ENCODE measurements around the gene PTPN7. TPM values are rescaled to one million over a fixed set of nuclear protein-coding genes. Genes with fewer than 3 reads are reported as not detected.
A peak's percentile ranks its signal among the peaks of the same experiment; 100 is the strongest.
"Not testable (repeated sequence)": the region's sequence is repeated elsewhere in the genome, so short reads cannot be mapped to it uniquely, and the experiment has no call there.

PTPN7 gene
- total RNA-seq, 1 donor from 2014 or later, result 0.52 TPM

GRCh38 chr1:202151045-202151444 lies 9.4 kb downstream of the PTPN7 start:
- Histone ChIP-seq H3K4me3 (ENCODE audit: low read length in 3 of 3) (no peak overlapping the region), H3K9me3 (ENCODE audit: control insufficient read depth in 3 of 3, low read length in 3 of 3) (no peaks in the 10 kb centered on the region), H3K9ac (ENCODE audit: low read depth in 1 of 3, low read length in 3 of 3) (peak overlapping the region in 1 of 3 donors; percentile 25), H3K27ac (ENCODE audit: low read depth, low read length) (no peak overlapping the region), H3K27me3 (ENCODE audit: control insufficient read depth in 3 of 3, insufficient read depth in 3 of 3, low read length in 3 of 3) (peaks cover 0 to 4% (median 0%) of the 10 kb centered on the region in 3 donors), H3K36me3 (ENCODE audit: control insufficient read depth in 3 of 3, insufficient read depth in 3 of 3, low read length in 3 of 3) (no peaks in the 10 kb centered on the region), H3K4me1 (ENCODE audit: control insufficient read depth in 3 of 3, insufficient read depth in 3 of 3, low read length in 3 of 3) (peaks cover 4 to 14% (median 7%) of the 10 kb centered on the region in 3 donors)

GRCh38 chr1:202150602-202151001 lies 9.8 kb downstream of the PTPN7 start:
- no peak overlapping the region for H3K4me3 ChIP-seq (ENCODE audit: low read length in 3 of 3)
- H3K9me3 ChIP-seq (ENCODE audit: control insufficient read depth in 3 of 3, low read length in 3 of 3), result no peaks in the 10 kb centered on the region
- no peak overlapping the region for H3K9ac ChIP-seq (ENCODE audit: low read depth in 1 of 3, low read length in 3 of 3)
- peaks cover 0 to 4% (median 0%) of the 10 kb centered on the region in 3 donors for H3K27me3 ChIP-seq (ENCODE audit: control insufficient read depth in 3 of 3, insufficient read depth in 3 of 3, low read length in 3 of 3)
- H3K27ac ChIP-seq (ENCODE audit: low read depth, low read length), result no peak overlapping the region
- H3K4me1 ChIP-seq (ENCODE audit: control insufficient read depth in 3 of 3, insufficient read depth in 3 of 3, low read length in 3 of 3), result peaks cover 4 to 14% (median 7%) of the 10 kb centered on the region in 3 donors
- H3K36me3 ChIP-seq (ENCODE audit: control insufficient read depth in 3 of 3, insufficient read depth in 3 of 3, low read length in 3 of 3), result no peaks in the 10 kb centered on the region

- Histone ChIP-seq H3K36me3 (ENCODE audit: control insufficient read depth in 3 of 3, insufficient read depth in 3 of 3, low read length in 3 of 3) (no peaks in the 10 kb centered on the region), H3K4me3 (ENCODE audit: low read length in 3 of 3) (no peak overlapping the region), H3K9me3 (ENCODE audit: control insufficient read depth in 3 of 3, low read length in 3 of 3) (no peaks in the 10 kb centered on the region), H3K9ac (ENCODE audit: low read depth in 1 of 3, low read length in 3 of 3) (no peak overlapping the region), H3K4me1 (ENCODE audit: control insufficient read depth in 3 of 3, insufficient read depth in 3 of 3, low read length in 3 of 3) (peaks cover 7 to 14% (median 11%) of the 10 kb centered on the region in 3 donors), H3K27ac (ENCODE audit: low read depth, low read length) (no peak overlapping the region), H3K27me3 (ENCODE audit: control insufficient read depth in 3 of 3, insufficient read depth in 3 of 3, low read length in 3 of 3) (peaks cover 0 to 4% (median 0%) of the 10 kb centered on the region in 3 donors)
Observed at GRCh38 chr1:202150187-202150586, 10.2 kb downstream of the PTPN7 start.

- no peak overlapping the region for H3K9ac ChIP-seq (ENCODE audit: low read depth in 1 of 3, low read length in 3 of 3)
- H3K36me3 ChIP-seq (ENCODE audit: control insufficient read depth in 3 of 3, insufficient read depth in 3 of 3, low read length in 3 of 3), result no peaks in the 10 kb centered on the region
- H3K27ac ChIP-seq (ENCODE audit: low read depth, low read length), result no peak overlapping the region
- no peaks in the 10 kb centered on the region for H3K9me3 ChIP-seq (ENCODE audit: control insufficient read depth in 3 of 3, low read length in 3 of 3)
- H3K4me1 ChIP-seq (ENCODE audit: control insufficient read depth in 3 of 3, insufficient read depth in 3 of 3, low read length in 3 of 3), result peaks cover 6 to 12% (median 10%) of the 10 kb centered on the region in 3 donors
- H3K27me3 ChIP-seq (ENCODE audit: control insufficient read depth in 3 of 3, insufficient read depth in 3 of 3, low read length in 3 of 3), result peaks cover 0 to 4% (median 0%) of the 10 kb centered on the region in 3 donors
- H3K4me3 ChIP-seq (ENCODE audit: low read length in 3 of 3), result no peak overlapping the region
Observed at GRCh38 chr1:202149566-202149965, 10.8 kb downstream of the PTPN7 start.

- H3K4me1 ChIP-seq (ENCODE audit: control insufficient read depth in 3 of 3, insufficient read depth in 3 of 3, low read length in 3 of 3), result peaks cover 9 to 12% (median 12%) of the 10 kb centered on the region in 3 donors
Observed at GRCh38 chr1:202148391-202148790, 12.0 kb downstream of the PTPN7 start.

GRCh38 chr1:202146993-202147392 lies 13.4 kb downstream of the PTPN7 start:
- H3K9me3 ChIP-seq (ENCODE audit: control insufficient read depth in 3 of 3, low read length in 3 of 3), result no peaks in the 10 kb centered on the region
- H3K4me3 ChIP-seq (ENCODE audit: low read length in 3 of 3), result no peak overlapping the region
- H3K27me3 ChIP-seq (ENCODE audit: control insufficient read depth in 3 of 3, insufficient read depth in 3 of 3, low read length in 3 of 3), result no peaks in the 10 kb centered on the region
- peaks cover 20 to 21% (median 21%) of the 10 kb centered on the region in 3 donors for H3K4me1 ChIP-seq (ENCODE audit: control insufficient read depth in 3 of 3, insufficient read depth in 3 of 3, low read length in 3 of 3)
- H3K36me3 ChIP-seq (ENCODE audit: control insufficient read depth in 3 of 3, insufficient read depth in 3 of 3, low read length in 3 of 3), result peaks cover 0 to 3% (median 0%) of the 10 kb centered on the region in 3 donors
- H3K9ac ChIP-seq (ENCODE audit: low read depth in 1 of 3, low read length in 3 of 3), result no peak overlapping the region
- no peak overlapping the region for H3K27ac ChIP-seq (ENCODE audit: low read depth, low read length)

More at GRCh38 chr1:202148391-202148790, 12.0 kb downstream of the PTPN7 start:
- Histone ChIP-seq H3K4me3 (ENCODE audit: low read length in 3 of 3) (no peak overlapping the region), H3K27me3 (ENCODE audit: control insufficient read depth in 3 of 3, insufficient read depth in 3 of 3, low read length in 3 of 3) (peaks cover 0 to under 1% (median 0%) of the 10 kb centered on the region in 3 donors), H3K9ac (ENCODE audit: low read depth in 1 of 3, low read length in 3 of 3) (no peak overlapping the region), H3K9me3 (ENCODE audit: control insufficient read depth in 3 of 3, low read length in 3 of 3) (no peaks in the 10 kb centered on the region), H3K36me3 (ENCODE audit: control insufficient read depth in 3 of 3, insufficient read depth in 3 of 3, low read length in 3 of 3) (no peaks in the 10 kb centered on the region), H3K27ac (ENCODE audit: low read depth, low read length) (no peak overlapping the region)

GRCh38 chr1:202146279-202146678 lies 14.1 kb downstream of the PTPN7 start:
- Histone ChIP-seq H3K9ac (ENCODE audit: low read depth in 1 of 3, low read length in 3 of 3) (no peak overlapping the region), H3K4me3 (ENCODE audit: low read length in 3 of 3) (no peak overlapping the region), H3K27ac (ENCODE audit: low read depth, low read length) (no peak overlapping the region), H3K9me3 (ENCODE audit: control insufficient read depth in 3 of 3, low read length in 3 of 3) (no peaks in the 10 kb centered on the region), H3K4me1 (ENCODE audit: control insufficient read depth in 3 of 3, insufficient read depth in 3 of 3, low read length in 3 of 3) (peaks cover 20 to 21% (median 21%) of the 10 kb centered on the region in 3 donors), H3K27me3 (ENCODE audit: control insufficient read depth in 3 of 3, insufficient read depth in 3 of 3, low read length in 3 of 3) (no peaks in the 10 kb centered on the region), H3K36me3 (ENCODE audit: control insufficient read depth in 3 of 3, insufficient read depth in 3 of 3, low read length in 3 of 3) (peaks cover 0 to 3% (median 0%) of the 10 kb centered on the region in 3 donors)

- H3K4me1 ChIP-seq (ENCODE audit: control insufficient read depth in 3 of 3, insufficient read depth in 3 of 3, low read length in 3 of 3), result peaks cover 23 to 25% (median 24%) of the 10 kb centered on the region in 3 donors
- H3K9ac ChIP-seq (ENCODE audit: low read depth in 1 of 3, low read length in 3 of 3), result peak overlapping the region in 2 of 3 donors; percentile 76 to 93
- H3K27ac ChIP-seq (ENCODE audit: low read depth, low read length); H3K9me3 ChIP-seq (ENCODE audit: control insufficient read depth in 3 of 3, low read length in 3 of 3); H3K27me3 ChIP-seq (ENCODE audit: control insufficient read depth in 3 of 3, insufficient read depth in 3 of 3, low read length in 3 of 3); H3K36me3 ChIP-seq (ENCODE audit: control insufficient read depth in 3 of 3, insufficient read depth in 3 of 3, low read length in 3 of 3): not testable (repeated sequence)
- H3K4me3 ChIP-seq (ENCODE audit: low read length in 3 of 3), result peak overlapping the region in 1 of 3 donors; percentile 78
Observed at GRCh38 chr1:202145744-202146140, 14.7 kb downstream of the PTPN7 start.

- Histone ChIP-seq H3K27me3 (ENCODE audit: control insufficient read depth in 3 of 3, insufficient read depth in 3 of 3, low read length in 3 of 3) (no peaks in the 10 kb centered on the region), H3K36me3 (ENCODE audit: control insufficient read depth in 3 of 3, insufficient read depth in 3 of 3, low read length in 3 of 3) (peaks cover 0 to 5% (median 0%) of the 10 kb centered on the region in 3 donors), H3K27ac (ENCODE audit: low read depth, low read length) (peak overlapping the region; percentile 86)
Observed at GRCh38 chr1:202145068-202145743, 15.2 kb downstream of the PTPN7 start.

GRCh38 chr1:202144402-202145067 lies 15.9 kb downstream of the PTPN7 start, which contains the start of gene ARL8A:
TSS of gene ARL8A (minus strand) at chr1:202144737. CDS start at chr1:202144572, 165 bp downstream.
- peaks cover 0 to 5% (median 0%) of the 10 kb centered on the region in 3 donors for H3K36me3 ChIP-seq (ENCODE audit: control insufficient read depth in 3 of 3, insufficient read depth in 3 of 3, low read length in 3 of 3)
- H3K4me1 ChIP-seq (ENCODE audit: control insufficient read depth in 3 of 3, insufficient read depth in 3 of 3, low read length in 3 of 3), result peaks cover 23 to 27% (median 24%) of the 10 kb centered on the region in 3 donors
- H3K9ac ChIP-seq (ENCODE audit: low read depth in 1 of 3, low read length in 3 of 3), result peak within 1 kb of the TSS; percentile 91 to 93 (median 92)
- no peaks in the 10 kb centered on the region for H3K9me3 ChIP-seq (ENCODE audit: control insufficient read depth in 3 of 3, low read length in 3 of 3)
- no peaks in the 10 kb centered on the region for H3K27me3 ChIP-seq (ENCODE audit: control insufficient read depth in 3 of 3, insufficient read depth in 3 of 3, low read length in 3 of 3)
- peak within 1 kb of the TSS; percentile 71 to 90 (median 85) for H3K4me3 ChIP-seq (ENCODE audit: low read length in 3 of 3)
- peak within 1 kb of the TSS; percentile 86 for H3K27ac ChIP-seq (ENCODE audit: low read depth, low read length)

More at GRCh38 chr1:202145068-202145743, 15.2 kb downstream of the PTPN7 start:
- H3K4me1 ChIP-seq (ENCODE audit: control insufficient read depth in 3 of 3, insufficient read depth in 3 of 3, low read length in 3 of 3), result peaks cover 23 to 27% (median 24%) of the 10 kb centered on the region in 3 donors
- no peaks in the 10 kb centered on the region for H3K9me3 ChIP-seq (ENCODE audit: control insufficient read depth in 3 of 3, low read length in 3 of 3)
- H3K9ac ChIP-seq (ENCODE audit: low read depth in 1 of 3, low read length in 3 of 3), result peak overlapping the region; percentile 76 to 93 (median 76)
- peak overlapping the region; percentile 71 to 85 (median 78) for H3K4me3 ChIP-seq (ENCODE audit: low read length in 3 of 3)

All from skeletal muscle tissue (tissue), 4 donors.